A549 (cell line): Measurements from ENCODE around the gene PFN3. TPM values are rescaled to one million over a fixed set of nuclear protein-coding genes. Genes with fewer than 3 reads are reported as not detected.

Experiments used
- ATAC-seq, 2 experiments: fragments of 200-7000 bp in 1 of 2; fragments of >200 bp in 1 of 2; cut with Nextera tagmentation in 1 of 2; cut with Tn5 transposase in 1 of 2; 3 replicates each; pipeline versions ENCODE4 v1.8.0 to v1.9.1; 2018 to 2020; ENCODE audit warnings: mild to moderate bottlenecking in 1 of 2, moderate library complexity in 1 of 2
- CTCF ChIA-PET: fragments of 300-600 bp; sonication (Branson Sonifier 250); formaldehyde crosslinking; extraction: SDS; loops from one replicate; lab custom pipeline; 2021; ENCODE audit warnings: antibody characterized with exemption, inconsistent platforms; lab: Yijun Ruan, JAX
- POLR2A ChIA-PET: fragments of 350-600 bp; formaldehyde crosslinking; extraction: SDS; loops from one replicate; lab custom pipeline; 2021; ENCODE audit warnings: antibody characterized with exemption, inconsistent platforms; lab: Yijun Ruan, JAX
- DNase-seq, 2 experiments: peaks; one replicate each; pipeline versions ENCODE4 v3.0.0 to v3.0.0-alpha.2; 2011 to 2016; ENCODE audit warnings: low read depth in 1 of 2, low spot score in 1 of 2
- FAIRE-seq: peaks from 2 replicates; lab custom pipeline; 2011; peaks lifted over from hg19 to GRCh38; lab: Jason Lieb, UNC
- H3K27ac ChIP-seq, 2 experiments: fragments of >200 bp; sonication (Bioruptor Twin); formaldehyde crosslinking; 3 replicates each; pipeline ENCODE4 v1.5.1; 2016 to 2017
- H3K4me1 ChIP-seq: fragments of >200 bp; sonication (Bioruptor Twin); formaldehyde crosslinking; 3 replicates; pipeline ENCODE4 v1.6.1; 2016
- H3K4me2 ChIP-seq: fragments of >200 bp; sonication (Bioruptor Twin); formaldehyde crosslinking; 3 replicates; pipeline ENCODE4 v1.6.1; 2016
- H3K4me3 ChIP-seq: fragments of >200 bp; sonication (Bioruptor Twin); formaldehyde crosslinking; 3 replicates; pipeline ENCODE4 v1.5.1; 2016
- H3K9me3 ChIP-seq: fragments of >200 bp; sonication (Bioruptor Twin); formaldehyde crosslinking; 3 replicates; pipeline ENCODE4 v1.6.1; 2016
- BCL3 ChIP-seq: fragments of >200 bp; sonication (Bioruptor Twin); formaldehyde crosslinking; IDR thresholded peaks from 3 replicates; pipeline ENCODE4 v1.6.1; 2016
- BHLHE40 ChIP-seq: IDR thresholded peaks from 2 replicates; pipeline ENCODE4 v1.6.1; 2012; ENCODE audit warnings: low read depth, low read length, inconsistent platforms
- CBX8 ChIP-seq: fragments of 200-600 bp; sonication (generic); IDR thresholded peaks from 2 replicates; pipeline ENCODE4 v1.6.1; 2016
- CEBPB ChIP-seq, 2 experiments: fragments of >200 bp in 1 of 2; sonication (Bioruptor Twin) in 1 of 2; formaldehyde crosslinking in 1 of 2; IDR thresholded peaks; 2 replicates each; pipeline ENCODE4 v1.6.1; 2012 to 2016
- CHD2 ChIP-seq: fragments of 150-350 bp; IDR thresholded peaks from 2 replicates; pipeline ENCODE4 v1.6.1; 2014; ENCODE audit warnings: low read length; ENCODE audit not compliant: partially characterized antibody
- CHD4 ChIP-seq: fragments of 200-600 bp; sonication (generic); IDR thresholded peaks from 2 replicates; pipeline ENCODE4 v1.6.1; 2016; ENCODE audit warnings: antibody characterized with exemption, mild to moderate bottlenecking, borderline replicate concordance
- CTCF ChIP-seq: fragments of >200 bp; sonication (Bioruptor Twin); formaldehyde crosslinking; IDR thresholded peaks from 3 replicates; pipeline ENCODE4 v1.5.1; 2016
- EHF ChIP-seq: fragments of 250-450 bp; sonication (Bioruptor Pico); IDR thresholded peaks from 2 replicates; pipeline ENCODE4 v1.5.0; 2020; ENCODE audit warnings: mild to moderate bottlenecking
- EHMT2 ChIP-seq: fragments of 200-600 bp; sonication (generic); IDR thresholded peaks from 2 replicates; pipeline ENCODE4 v1.6.1; 2016; ENCODE audit warnings: antibody characterized with exemption, low read depth, mild to moderate bottlenecking, moderate library complexity
- ELK1 ChIP-seq: fragments of 150-350 bp; IDR thresholded peaks from 2 replicates; pipeline ENCODE4 v1.6.1; 2014; ENCODE audit warnings: low read depth, mild to moderate bottlenecking, low read length
- ESRRA ChIP-seq: fragments of 150-350 bp; IDR thresholded peaks from 2 replicates; pipeline ENCODE4 v1.6.1; 2014; ENCODE audit warnings: mild to moderate bottlenecking, low read length, borderline replicate concordance
- FOXS1 ChIP-seq: fragments of 250-450 bp; sonication (Bioruptor Pico); IDR thresholded peaks from 2 replicates; pipeline ENCODE4 v1.5.0; 2020; ENCODE audit warnings: mild to moderate bottlenecking, moderate library complexity
- GATA3 ChIP-seq: IDR thresholded peaks from 2 replicates; pipeline ENCODE4 v1.6.1; 2012; ENCODE audit warnings: borderline replicate concordance
- HDAC2 ChIP-seq: fragments of 200-600 bp; sonication (generic); IDR thresholded peaks from 2 replicates; pipeline ENCODE4 v1.6.1; 2016
- HES2 ChIP-seq: fragments of >200 bp; sonication (Bioruptor Twin); formaldehyde crosslinking; IDR thresholded peaks from 2 replicates; pipeline ENCODE4 v1.6.1; 2016
- HEYL ChIP-seq: fragments of 250-450 bp; sonication (Bioruptor Pico); IDR thresholded peaks from 2 replicates; pipeline ENCODE4 v1.8.0; 2021; ENCODE audit warnings: mild to moderate bottlenecking, moderate library complexity
- HOXB13 ChIP-seq: fragments of 250-450 bp; sonication (Bioruptor Pico); IDR thresholded peaks from 2 replicates; pipeline ENCODE4 v1.5.0; 2020; ENCODE audit warnings: low read depth, mild to moderate bottlenecking, moderate library complexity
- HOXB5 ChIP-seq: fragments of 250-450 bp; sonication (Bioruptor Pico); IDR thresholded peaks from 2 replicates; pipeline ENCODE4 v1.5.0; 2020; ENCODE audit warnings: mild to moderate bottlenecking, moderate library complexity
- JUN ChIP-seq, 2 experiments: fragments of >200 bp; sonication (Bioruptor Twin); formaldehyde crosslinking; IDR thresholded peaks; 2 replicates in 1 of 2; 3 replicates in 1 of 2; pipeline ENCODE4 v1.6.1; 2016 to 2017
- JUNB ChIP-seq: fragments of >200 bp; sonication (Bioruptor Twin); formaldehyde crosslinking; IDR thresholded peaks from 2 replicates; pipeline ENCODE4 v1.6.1; 2016
- KDM1A ChIP-seq: fragments of 200-600 bp; sonication (generic); IDR thresholded peaks from 2 replicates; pipeline ENCODE4 v1.6.1; 2016; ENCODE audit warnings: low read depth, mild to moderate bottlenecking
- MAFK ChIP-seq: fragments of 450-650 bp; IDR thresholded peaks from 2 replicates; pipeline ENCODE4 v1.6.1; 2014; ENCODE audit not compliant: partially characterized antibody
- MAZ ChIP-seq: fragments of 150-350 bp; IDR thresholded peaks from 2 replicates; pipeline ENCODE4 v1.6.1; 2014; ENCODE audit warnings: antibody characterized with exemption, low read depth, low read length, borderline replicate concordance
- MYC ChIP-seq: IDR thresholded peaks from 2 replicates; pipeline ENCODE4 v1.6.1; 2012; ENCODE audit warnings: mild to moderate bottlenecking, inconsistent platforms, low read length, improper control_type of control experiment, borderline replicate concordance
- NPAS2 ChIP-seq: fragments of 250-450 bp; sonication (Bioruptor Pico); IDR thresholded peaks from 2 replicates; pipeline ENCODE4 v1.8.0; 2022; ENCODE audit warnings: mild to moderate bottlenecking, moderate library complexity, borderline replicate concordance
- NR3C1 ChIP-seq: fragments of >200 bp; sonication (Bioruptor Twin); formaldehyde crosslinking; IDR thresholded peaks from 3 replicates; pipeline ENCODE4 v1.6.1; 2017
- PHF8 ChIP-seq: fragments of 200-600 bp; sonication (generic); IDR thresholded peaks from 2 replicates; pipeline ENCODE4 v1.6.1; 2016; ENCODE audit warnings: low read depth, mild to moderate bottlenecking, antibody characterized with exemption, moderate library complexity, borderline replicate concordance
- POLR2A ChIP-seq: IDR thresholded peaks from 2 replicates; pipeline ENCODE4 v1.6.1; 2012; ENCODE audit warnings: mild to moderate bottlenecking, low read length
- POLR2AphosphoS2 ChIP-seq: conservative IDR thresholded peaks from 2 replicates; pipeline ENCODE4 v1.6.1; 2012; ENCODE audit warnings: low read length, improper control_type of control experiment, inconsistent platforms
- RARB ChIP-seq: fragments of 250-450 bp; sonication (Bioruptor Pico); IDR thresholded peaks from 2 replicates; pipeline ENCODE4 v1.8.0; 2021; ENCODE audit warnings: mild to moderate bottlenecking, moderate library complexity
- RCOR1 ChIP-seq: fragments of 150-350 bp; IDR thresholded peaks from 2 replicates; pipeline ENCODE4 v1.6.1; 2014; ENCODE audit warnings: antibody characterized with exemption, low read length, low read depth
- RFX5 ChIP-seq: fragments of 450-650 bp; IDR thresholded peaks from 2 replicates; pipeline ENCODE4 v1.7.1; 2014; ENCODE audit warnings: antibody characterized with exemption, mild to moderate bottlenecking, moderate library complexity
- RNF2 ChIP-seq: fragments of 200-600 bp; sonication (generic); IDR thresholded peaks from 2 replicates; pipeline ENCODE4 v1.6.1; 2016; ENCODE audit warnings: low read depth, mild to moderate bottlenecking, antibody characterized with exemption, moderate library complexity, borderline replicate concordance
- SMC3 ChIP-seq: fragments of >200 bp; sonication (Bioruptor Twin); formaldehyde crosslinking; IDR thresholded peaks from 3 replicates; pipeline ENCODE4 v1.6.1; 2018; ENCODE audit warnings: inconsistent platforms
- SREBF2 ChIP-seq: fragments of 450-650 bp; IDR thresholded peaks from 2 replicates; pipeline ENCODE4 v1.6.1; 2014; ENCODE audit warnings: mild to moderate bottlenecking, moderate library complexity
- TFCP2L1 ChIP-seq: fragments of 250-450 bp; sonication (Bioruptor Pico); IDR thresholded peaks from 2 replicates; pipeline ENCODE4 v1.5.0; 2021; ENCODE audit warnings: mild to moderate bottlenecking
- ZC3H11A ChIP-seq: fragments of 450-650 bp; IDR thresholded peaks from 2 replicates; pipeline ENCODE4 v1.6.1; 2014; ENCODE audit warnings: antibody characterized with exemption, mild to moderate bottlenecking
- ZFP36 ChIP-seq: fragments of 450-650 bp; IDR thresholded peaks from 2 replicates; pipeline ENCODE4 v1.6.1; 2014; ENCODE audit warnings: borderline replicate concordance; ENCODE audit not compliant: partially characterized antibody
- ZNF302 ChIP-seq: fragments of 250-450 bp; sonication (Bioruptor Pico); IDR thresholded peaks from 2 replicates; pipeline ENCODE4 v1.9.0; 2021; ENCODE audit warnings: inconsistent platforms, mild to moderate bottlenecking, moderate library complexity
- ZSCAN20 ChIP-seq: fragments of 250-450 bp; sonication (Bioruptor Pico); IDR thresholded peaks from 2 replicates; pipeline ENCODE4 v1.8.0; 2022; ENCODE audit warnings: mild to moderate bottlenecking, moderate library complexity
- WGBS: methylation state at CpG from one replicate; pipeline ENCODE4 v1.1.6; 2017; ENCODE audit errors: missing lambda C conversion rate; 5-methylcytosine and 5-hydroxymethylcytosine counted together
- polyA plus RNA-seq, 4 experiments: library from polyadenylated mRNA; depleted of rRNA in 3 of 4; stranded (reverse); fragments of >200 nt; fragmentation: RNase III in 1 of 4; extraction: RNeasy Plus Mini Kit Qiagen cat#74134 plus additional on column Dnase treatment in 1 of 4; gene quantifications; 2 replicates in 3 of 4; 3 replicates in 1 of 4; pipeline ENCODE4 v1.2.3, GENCODE V29; 2011 to 2017

Gene PFN3
- polyA plus RNA-seq, 2 of the 4 experiments (the other 2 are of a cell fraction), result not detected

- ATAC-seq (peak; percentile 82 to 95), DNase-seq (peak; percentile 99 to 100), FAIRE-seq (peak; percentile 61)
- ChIA-PET CTCF (interaction anchor here (0.6 to 36.0 kb wide), 6 partner anchors 22 to 75 kb away, joined by 3 to 871 read pairs (median 4); partner anchors contain the start of gene PRR7), POLR2A (interaction anchor here (0.6 to 3.0 kb wide), 20 partner anchors 11 to 312 kb away, joined by 3 to 41 read pairs (median 5); partner anchors contain the start of gene PRR7)
- under 1% methylated on average over 37 of the region's 52 CpGs for WGBS
- H3K27ac ChIP-seq, result peak overlapping the region; percentile 82 to 87
- H3K4me1 ChIP-seq, result peaks cover 17% of the 10 kb centered on the region
- H3K4me2 ChIP-seq, result peak overlapping the region; percentile 80
- H3K4me3 ChIP-seq, result peak overlapping the region; percentile 44
- H3K9me3 ChIP-seq, result no peaks in the 10 kb centered on the region
- TF ChIP-seq RCOR1, result peak; percentile 77; the same call in 1 of the 2 replicates
- TF ChIP-seq NPAS2, result no peak
- TF ChIP-seq POLR2A, result no peak; the same call in none of the 2 replicates
- no peak for TF ChIP-seq NR3C1
- TF ChIP-seq SREBF2, result no peak
- TF ChIP-seq CHD4, result no peak; the same call in none of the 2 replicates
- TF ChIP-seq BHLHE40, result no peak
- TF ChIP-seq JUN (IDR thresholded peaks at IDR 0.05), result peak; percentile 63 to 84; a peak in 3 of 5 replicates
- no peak for TF ChIP-seq HES2
- no peak for TF ChIP-seq MAFK
- TF ChIP-seq HEYL (CRISPR knock-in tag), result no peak
- no peak for TF ChIP-seq GATA3
- TF ChIP-seq ESRRA, result no peak
- TF ChIP-seq JUNB, result no peak
- TF ChIP-seq CEBPB (IDR thresholded peaks at IDR 0.05), result no peak
- TF ChIP-seq KDM1A, result peak; percentile 96
- TF ChIP-seq HDAC2, result peak; percentile 80; the same call in 1 of the 2 replicates
- no peak for TF ChIP-seq ZC3H11A
- TF ChIP-seq RNF2, result no peak
- TF ChIP-seq MYC, result peak; percentile 49; the same call in 1 of the 2 replicates
- peak; percentile 78; the same call in 2 of the 3 replicates for TF ChIP-seq BCL3
- peak; percentile 95 for TF ChIP-seq PHF8
- TF ChIP-seq CTCF, result no peak
- TF ChIP-seq EHF (CRISPR knock-in tag), result 0 out of 2 replicates have a peak, but pooled peaks have one; percentile 23
- TF ChIP-seq ZSCAN20 (CRISPR knock-in tag), result no peak
- no peak for TF ChIP-seq POLR2AphosphoS2
- TF ChIP-seq CBX8, result no peak
- 0 out of 2 replicates have a peak, but pooled peaks have one; percentile 21 for TF ChIP-seq MAZ
- TF ChIP-seq RFX5, result peak; percentile 19
- TF ChIP-seq FOXS1 (CRISPR knock-in tag), result no peak
- TF ChIP-seq SMC3, result no peak
- TF ChIP-seq ZFP36, result peak; percentile 66
- no peak for TF ChIP-seq HOXB13 (CRISPR knock-in tag)
- no peak for TF ChIP-seq RARB (CRISPR knock-in tag)
- peak; percentile 64; the same call in 1 of the 2 replicates for TF ChIP-seq HOXB5 (CRISPR knock-in tag)
- no peak for TF ChIP-seq ZNF302 (CRISPR knock-in tag)
- TF ChIP-seq CHD2, result peak; percentile 10
- no peak for TF ChIP-seq EHMT2
- TF ChIP-seq ELK1, result no peak
- TF ChIP-seq TFCP2L1, result peak; percentile 70; the same call in 1 of the 2 replicates
These were observed 25.5 kb upstream of the PFN3 start for GRCh38 chr5:177425801-177426565.
